Measurements from ENCODE around the gene KNOP1. TPM values are rescaled to one million over a fixed set of nuclear protein-coding genes. Genes with fewer than 3 reads are reported as not detected.

KNOP1 gene
- total and polyA plus RNA-seq, 4 experiments from 2014 or later, result 4.0 to 16.6 (median 15.3) TPM

GRCh38 chr16:19705146-19705501, 12.9 kb downstream of the KNOP1 start:
- no peaks in the 10 kb centered on the region for H3K9me3 Mint-ChIP-seq
- Histone ChIP-seq H3K4me1 (ENCODE audit: insufficient read depth, low read length) (no peaks in the 10 kb centered on the region), H3K36me3 (ENCODE audit: insufficient read depth, low read length) (peaks cover 30% of the 10 kb centered on the region), H3K27me3 (ENCODE audit: insufficient read depth, low read length) (no peaks in the 10 kb centered on the region), H3K4me3 (ENCODE audit: low read length in 2 of 2) (no peak overlapping the region), H3K9me3 (ENCODE audit: control insufficient read depth in 1 of 2, low read length in 2 of 2) (no peaks in the 10 kb centered on the region), H3K27ac (ENCODE audit: low read depth, low read length) (no peak overlapping the region)
- H3K36me3 Mint-ChIP-seq, result peaks cover 64 to 75% of the 10 kb centered on the region in 2 donors
- no peaks in the 10 kb centered on the region for H3K27me3 Mint-ChIP-seq
- no peak overlapping the region for H3K4me3 Mint-ChIP-seq
- peak overlapping the region in 1 of 7 donors; percentile 23 for H3K27ac Mint-ChIP-seq
- intact Hi-C loops (cut with micrococcal nuclease), result no loop called here
- POLR2A ChIA-PET (ENCODE audit: partially characterized antibody), result interaction anchor here (2.9 kb wide), 1 partner anchor 9 kb away, joined by 11 read pairs; no protein-coding TSS in a partner anchor
- H3K4me1 Mint-ChIP-seq, result peaks cover 5 to 23% (median 6%) of the 10 kb centered on the region in 4 donors
- CTCF ChIA-PET (ENCODE audit: partially characterized antibody), result interaction anchor here (1.4 kb wide), 3 partner anchors 9 to 12 kb away, joined by 3 to 4 read pairs (median 3); no protein-coding TSS in a partner anchor
- no peak for DNase-seq

GRCh38 chr16:19704321-19705145, 13.5 kb downstream of the KNOP1 start:
- intact Hi-C loops (cut with micrococcal nuclease), result no loop called here
- ChIA-PET CTCF (ENCODE audit: partially characterized antibody) (interaction anchor here (1.4 kb wide), 2 partner anchors 8 to 13 kb away, joined by 3 read pairs; no protein-coding TSS in a partner anchor), POLR2A (ENCODE audit: partially characterized antibody) (interaction anchor here (2.9 kb wide), 1 partner anchor 9 kb away, joined by 11 read pairs; no protein-coding TSS in a partner anchor)
- H3K36me3 ChIP-seq (ENCODE audit: insufficient read depth, low read length), result peaks cover 31% of the 10 kb centered on the region
- DNase-seq, result no peak
- no peak overlapping the region for H3K4me3 ChIP-seq (ENCODE audit: low read length in 2 of 2)
- H3K9me3 Mint-ChIP-seq, result no peaks in the 10 kb centered on the region
- no peak overlapping the region for H3K27ac ChIP-seq (ENCODE audit: low read depth, low read length)
- no peaks in the 10 kb centered on the region for H3K4me1 ChIP-seq (ENCODE audit: insufficient read depth, low read length)
- peaks cover 62 to 75% of the 10 kb centered on the region in 2 donors for H3K36me3 Mint-ChIP-seq
- H3K4me3 Mint-ChIP-seq, result no peak overlapping the region
- H3K9me3 ChIP-seq (ENCODE audit: control insufficient read depth in 1 of 2, low read length in 2 of 2), result no peaks in the 10 kb centered on the region
- no peaks in the 10 kb centered on the region for H3K27me3 ChIP-seq (ENCODE audit: insufficient read depth, low read length)
- H3K27ac Mint-ChIP-seq, result peak overlapping the region in 2 of 7 donors; percentile 23 to 66
- no peaks in the 10 kb centered on the region for H3K27me3 Mint-ChIP-seq
- peaks cover 4 to 25% (median 10%) of the 10 kb centered on the region in 4 donors for H3K4me1 Mint-ChIP-seq

- Mint-ChIP-seq H3K9me3 (no peaks in the 10 kb centered on the region), H3K27ac (peak overlapping the region in 3 of 7 donors; percentile 42 to 60 (median 43)), H3K4me3 (no peak overlapping the region), H3K27me3 (no peaks in the 10 kb centered on the region), H3K4me1 (peaks cover 8 to 32% (median 18%) of the 10 kb centered on the region in 4 donors), H3K36me3 (peaks cover 58 to 76% of the 10 kb centered on the region in 2 donors)
- peaks cover 11% of the 10 kb centered on the region for H3K4me1 ChIP-seq (ENCODE audit: insufficient read depth, low read length)
- no peak overlapping the region for H3K27ac ChIP-seq (ENCODE audit: low read depth, low read length)
- no peaks in the 10 kb centered on the region for H3K27me3 ChIP-seq (ENCODE audit: insufficient read depth, low read length)
- DNase-seq, result no peak
- peaks cover 32% of the 10 kb centered on the region for H3K36me3 ChIP-seq (ENCODE audit: insufficient read depth, low read length)
- CTCF ChIA-PET (ENCODE audit: partially characterized antibody), result interaction anchor here (0.7 kb wide), 1 partner anchor 105 kb away, joined by 4 read pairs; no protein-coding TSS in a partner anchor
- POLR2A ChIA-PET (ENCODE audit: partially characterized antibody), result no interaction called here
- H3K9me3 ChIP-seq (ENCODE audit: control insufficient read depth in 1 of 2, low read length in 2 of 2), result no peaks in the 10 kb centered on the region
- intact Hi-C loops (cut with micrococcal nuclease), result no loop called here
- H3K4me3 ChIP-seq (ENCODE audit: low read length in 2 of 2), result no peak overlapping the region
These were observed 14.7 kb downstream of the KNOP1 start for GRCh38 chr16:19703172-19703889.

- intact Hi-C loops (cut with micrococcal nuclease), result no loop called here
These were observed 16.9 kb downstream of the KNOP1 start for GRCh38 chr16:19701091-19701490.

GRCh38 chr16:19700319-19700781, 17.7 kb downstream of the KNOP1 start:
- intact Hi-C loops (cut with micrococcal nuclease), result no loop called here
- CTCF ChIA-PET (ENCODE audit: partially characterized antibody), result interaction anchor here (1.0 kb wide), 1 partner anchor 145 kb away, joined by 3 read pairs; the partner anchor contains the start of gene VPS35L
- POLR2A ChIA-PET (ENCODE audit: partially characterized antibody), result interaction anchor here (1.0 to 1.4 kb wide), 2 partner anchors 12 to 17 kb away, joined by 3 to 5 read pairs; partner anchors contain the start of genes IQCK and KNOP1
- H3K27ac Mint-ChIP-seq, result peak overlapping the region in 6 of 7 donors; percentile 46 to 72 (median 67)
- no peaks in the 10 kb centered on the region for H3K9me3 ChIP-seq (ENCODE audit: control insufficient read depth in 1 of 2, low read length in 2 of 2)
- peaks cover 30 to 57% (median 45%) of the 10 kb centered on the region in 4 donors for H3K4me1 Mint-ChIP-seq
- DNase-seq, result no peak
- no peak overlapping the region for H3K4me3 Mint-ChIP-seq
- peaks cover 45 to 64% of the 10 kb centered on the region in 2 donors for H3K36me3 Mint-ChIP-seq
- H3K27ac ChIP-seq (ENCODE audit: low read depth, low read length), result no peak overlapping the region
- no peaks in the 10 kb centered on the region for H3K9me3 Mint-ChIP-seq
- peaks cover 26% of the 10 kb centered on the region for H3K36me3 ChIP-seq (ENCODE audit: insufficient read depth, low read length)
- H3K4me3 ChIP-seq (ENCODE audit: low read length in 2 of 2), result no peak overlapping the region
- no peaks in the 10 kb centered on the region for H3K27me3 Mint-ChIP-seq
- H3K27me3 ChIP-seq (ENCODE audit: insufficient read depth, low read length), result no peaks in the 10 kb centered on the region
- H3K4me1 ChIP-seq (ENCODE audit: insufficient read depth, low read length), result peaks cover 41% of the 10 kb centered on the region

More at GRCh38 chr16:19701091-19701490, 16.9 kb downstream of the KNOP1 start:
- Mint-ChIP-seq H3K4me1 (peaks cover 27 to 54% (median 41%) of the 10 kb centered on the region in 4 donors), H3K36me3 (peaks cover 50 to 69% of the 10 kb centered on the region in 2 donors), H3K27ac (peak overlapping the region in 3 of 7 donors; percentile 47 to 70 (median 57)), H3K4me3 (no peak overlapping the region), H3K27me3 (no peaks in the 10 kb centered on the region), H3K9me3 (no peaks in the 10 kb centered on the region)
- Histone ChIP-seq H3K4me3 (ENCODE audit: low read length in 2 of 2) (no peak overlapping the region), H3K4me1 (ENCODE audit: insufficient read depth, low read length) (peaks cover 33% of the 10 kb centered on the region), H3K27ac (ENCODE audit: low read depth, low read length) (no peak overlapping the region), H3K9me3 (ENCODE audit: control insufficient read depth in 1 of 2, low read length in 2 of 2) (no peaks in the 10 kb centered on the region), H3K27me3 (ENCODE audit: insufficient read depth, low read length) (no peaks in the 10 kb centered on the region), H3K36me3 (ENCODE audit: insufficient read depth, low read length) (peaks cover 32% of the 10 kb centered on the region)
- ChIA-PET POLR2A (ENCODE audit: partially characterized antibody) (no interaction called here), CTCF (ENCODE audit: partially characterized antibody) (no interaction called here)
- no peak for DNase-seq

GRCh38 chr16:19699472-19699871, 18.6 kb downstream of the KNOP1 start:
- H3K9me3 Mint-ChIP-seq, result no peaks in the 10 kb centered on the region
- H3K36me3 Mint-ChIP-seq, result peaks cover 37 to 55% of the 10 kb centered on the region in 2 donors
- no peaks in the 10 kb centered on the region for H3K27me3 Mint-ChIP-seq
- Histone ChIP-seq H3K9me3 (ENCODE audit: control insufficient read depth in 1 of 2, low read length in 2 of 2) (no peaks in the 10 kb centered on the region), H3K27ac (ENCODE audit: low read depth, low read length) (no peak overlapping the region), H3K36me3 (ENCODE audit: insufficient read depth, low read length) (peaks cover 17% of the 10 kb centered on the region), H3K27me3 (ENCODE audit: insufficient read depth, low read length) (no peaks in the 10 kb centered on the region), H3K4me1 (ENCODE audit: insufficient read depth, low read length) (peaks cover 46% of the 10 kb centered on the region), H3K4me3 (ENCODE audit: low read length in 2 of 2) (no peak overlapping the region)
- intact Hi-C loops (cut with micrococcal nuclease), result no loop called here
- H3K27ac Mint-ChIP-seq, result peak overlapping the region in 5 of 7 donors; percentile 41 to 70 (median 53)
- CTCF ChIA-PET (ENCODE audit: partially characterized antibody), result interaction anchor here (1.0 kb wide), 1 partner anchor 144 kb away, joined by 3 read pairs; the partner anchor contains the start of gene VPS35L
- POLR2A ChIA-PET (ENCODE audit: partially characterized antibody), result interaction anchor here (1.0 to 1.8 kb wide), 3 partner anchors 11 to 144 kb away, joined by 3 to 5 read pairs (median 4); partner anchors contain the start of genes IQCK, KNOP1 and VPS35L
- H3K4me3 Mint-ChIP-seq, result no peak overlapping the region
- peaks cover 35 to 63% (median 50%) of the 10 kb centered on the region in 4 donors for H3K4me1 Mint-ChIP-seq
- no peak for DNase-seq

Data from CD4-positive, alpha-beta memory T cell (primary cell).